ENCODE measurements around the gene RASGEF1B. TPM values are rescaled to one million over a fixed set of nuclear protein-coding genes. Genes with fewer than 3 reads are reported as not detected.

The RASGEF1B gene
- total RNA-seq, 8 experiments from 2014 or later, result 2.1 to 65.9 (median 44.3) TPM

GRCh38 chr4:81436941-81437574 is 34.6 kb downstream of the RASGEF1B start:
- in situ Hi-C loops (cut with MboI; ENCODE audit: low pct_unique_long_range_greater_than_20kb in 2 of 9, low sequenced_read_pairs in 9 of 9, unreplicated experiment in 9 of 9), result no loop called here
- Histone ChIP-seq H3K4me1 (replicated peaks in 1 of 2) (peaks cover 0 to 4% of the 10 kb centered on the region in 2 donors), H3K27ac (no peak overlapping the region), H3K4me3 (no peak overlapping the region)
- ATAC-seq (replicated peaks in 6 of 8), result peak in 2 of 8 experiments; percentile 38 to 83
- 42 to 100% (median 85%) methylated on average over 1 to 2 of the region's 2 CpGs for WGBS, 10 experiments

- Histone ChIP-seq H3K4me3 (no peak overlapping the region), H3K27ac (no peak overlapping the region), H3K4me1 (replicated peaks in 1 of 2) (peaks cover 0 to 4% of the 10 kb centered on the region in 2 donors)
- in situ Hi-C loops (cut with MboI; ENCODE audit: low pct_unique_long_range_greater_than_20kb in 2 of 9, low sequenced_read_pairs in 9 of 9, unreplicated experiment in 9 of 9), result no loop called here
- no peak for ATAC-seq (replicated peaks in 6 of 8)
Observed at GRCh38 chr4:81436096-81436495, 35.6 kb downstream of the RASGEF1B start.

- peak in 1 of 8 experiments; percentile 18 for ATAC-seq (replicated peaks in 6 of 8)
- WGBS, 10 experiments, result 70 to 100% (median 91%) methylated on average over 2 to 4 of the region's 4 CpGs; no CpG with 5 or more reads in 2 of the 10 experiments
- Histone ChIP-seq H3K4me1 (replicated peaks in 1 of 2) (no peaks in the 10 kb centered on the region), H3K27ac (no peak overlapping the region), H3K4me3 (no peak overlapping the region)
- in situ Hi-C loops (cut with MboI; ENCODE audit: low pct_unique_long_range_greater_than_20kb in 2 of 9, low sequenced_read_pairs in 9 of 9, unreplicated experiment in 9 of 9), result no loop called here
Observed at GRCh38 chr4:81432825-81433224, 38.9 kb downstream of the RASGEF1B start.

GRCh38 chr4:81431971-81432370 is 39.7 kb downstream of the RASGEF1B start:
- no peak for ATAC-seq (replicated peaks in 6 of 8)
- H3K27ac ChIP-seq, result no peak overlapping the region
- peaks cover 5 to 7% of the 10 kb centered on the region in 2 donors for H3K4me1 ChIP-seq (replicated peaks in 1 of 2)
- WGBS, 10 experiments, result 71 to 100% (median 87%) methylated on average over 1 of the region's 1 CpG; no CpG with 5 or more reads in 4 of the 10 experiments
- in situ Hi-C loops (cut with MboI; ENCODE audit: low pct_unique_long_range_greater_than_20kb in 2 of 9, low sequenced_read_pairs in 9 of 9, unreplicated experiment in 9 of 9), result no loop called here
- no peak overlapping the region for H3K4me3 ChIP-seq

- 92 to 100% (median 100%) methylated on average over 1 to 7 of the region's 25 CpGs; no CpG with 5 or more reads in 5 of the 10 experiments for WGBS, 10 experiments
- no peak overlapping the region for H3K4me3 ChIP-seq
- peaks cover 8 to 20% of the 10 kb centered on the region in 2 donors for H3K4me1 ChIP-seq (replicated peaks in 1 of 2)
- ATAC-seq (replicated peaks in 6 of 8), result no peak
- in situ Hi-C loops (cut with MboI; ENCODE audit: low pct_unique_long_range_greater_than_20kb in 2 of 9, low sequenced_read_pairs in 9 of 9, unreplicated experiment in 9 of 9), result no loop called here
- H3K27ac ChIP-seq, result no peak overlapping the region
Observed at GRCh38 chr4:81429607-81430006, 42.1 kb downstream of the RASGEF1B start.

- in situ Hi-C loops (cut with MboI; ENCODE audit: low pct_unique_long_range_greater_than_20kb in 2 of 9, low sequenced_read_pairs in 9 of 9, unreplicated experiment in 9 of 9), result no loop called here
- H3K4me1 ChIP-seq (replicated peaks in 1 of 2), result peaks cover 8 to 23% of the 10 kb centered on the region in 2 donors
- no peak overlapping the region for H3K4me3 ChIP-seq
- WGBS, 10 experiments, result 21 to 100% (median 82%) methylated on average over 1 to 6 of the region's 6 CpGs; no CpG with 5 or more reads in 2 of the 10 experiments
- no peak overlapping the region for H3K27ac ChIP-seq
- ATAC-seq (replicated peaks in 6 of 8), result no peak
Observed at GRCh38 chr4:81429031-81429430, 42.7 kb downstream of the RASGEF1B start.

DNA sequence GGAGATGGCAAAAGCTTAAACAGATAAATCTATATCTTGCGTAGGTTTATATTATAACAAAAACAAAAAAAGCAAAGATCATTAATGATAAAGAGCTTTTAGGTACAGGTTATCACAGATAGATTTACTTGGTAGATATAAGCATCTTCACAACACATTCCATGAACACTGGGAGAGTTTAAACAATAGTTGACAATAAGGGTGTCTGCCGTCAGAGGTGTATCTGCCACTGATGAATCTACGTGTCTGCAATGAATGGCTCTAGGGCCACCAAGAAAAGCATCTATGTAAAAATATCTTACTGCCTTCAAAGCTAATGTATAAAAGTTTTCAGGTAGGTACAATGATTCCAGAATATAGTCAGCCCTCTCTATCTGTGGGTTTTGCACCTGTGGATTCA is 43.7 kb downstream of the RASGEF1B start:
- Histone ChIP-seq H3K4me3 (no peak overlapping the region), H3K27ac (no peak overlapping the region), H3K4me1 (replicated peaks in 1 of 2) (peaks cover 8 to 23% of the 10 kb centered on the region in 2 donors)
- 75 to 100% (median 83%) methylated on average over 1 to 3 of the region's 3 CpGs; no CpG with 5 or more reads in 1 of the 10 experiments for WGBS, 10 experiments
- ATAC-seq (replicated peaks in 6 of 8), result no peak
- in situ Hi-C loops (cut with MboI; ENCODE audit: low pct_unique_long_range_greater_than_20kb in 2 of 9, low sequenced_read_pairs in 9 of 9, unreplicated experiment in 9 of 9), result no loop called here

GRCh38 chr4:81427344-81427821 is 44.3 kb downstream of the RASGEF1B start:
- H3K27ac ChIP-seq, result peak overlapping the region in 1 of 2 donors; percentile 28
- peak in 4 of 8 experiments; percentile 26 to 41 (median 28) for ATAC-seq (replicated peaks in 6 of 8)
- in situ Hi-C loops (cut with MboI; ENCODE audit: low pct_unique_long_range_greater_than_20kb in 2 of 9, low sequenced_read_pairs in 9 of 9, unreplicated experiment in 9 of 9), result no loop called here
- H3K4me3 ChIP-seq, result no peak overlapping the region
- H3K4me1 ChIP-seq (replicated peaks in 1 of 2), result peaks cover 8 to 23% of the 10 kb centered on the region in 2 donors
- 0 to 42% (median 9%) methylated on average over 1 to 5 of the region's 6 CpGs; no CpG with 5 or more reads in 1 of the 10 experiments for WGBS, 10 experiments

DNA sequence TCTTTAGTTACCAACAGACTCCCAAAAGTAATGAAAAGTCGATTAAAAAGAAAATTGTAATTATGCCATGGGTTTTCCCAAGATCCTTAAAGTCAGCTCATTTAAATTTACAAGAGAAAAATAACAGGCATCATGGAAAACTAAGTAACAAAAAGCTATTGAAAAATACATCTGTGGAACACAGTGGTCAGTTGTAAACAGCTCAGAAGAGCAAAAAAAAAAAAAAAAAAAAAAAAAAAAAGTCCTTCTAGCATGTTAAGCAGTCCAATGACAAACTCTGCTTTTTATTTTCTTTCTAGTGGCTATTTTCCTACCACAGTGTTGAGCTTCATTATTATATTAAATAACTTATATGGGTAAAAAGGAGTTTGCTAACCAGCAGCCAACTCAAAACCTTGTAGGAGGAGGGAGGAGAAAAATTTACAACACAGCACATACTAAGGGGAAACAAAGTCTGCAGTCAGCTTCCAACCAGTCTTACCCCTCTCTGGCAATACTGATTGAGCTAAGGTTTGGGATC is 44.9 kb downstream of the RASGEF1B start:
- in situ Hi-C loops (cut with MboI; ENCODE audit: low pct_unique_long_range_greater_than_20kb in 2 of 9, low sequenced_read_pairs in 9 of 9, unreplicated experiment in 9 of 9), result no loop called here
- H3K27ac ChIP-seq, result no peak overlapping the region
- H3K4me3 ChIP-seq, result no peak overlapping the region
- no peak for ATAC-seq (replicated peaks in 6 of 8)
- WGBS, 10 experiments, result 0 to 60% (median 38%) methylated on average over 1 of the region's 1 CpG; no CpG with 5 or more reads in 1 of the 10 experiments
- H3K4me1 ChIP-seq (replicated peaks in 1 of 2), result peaks cover 8 to 23% of the 10 kb centered on the region in 2 donors

DNA sequence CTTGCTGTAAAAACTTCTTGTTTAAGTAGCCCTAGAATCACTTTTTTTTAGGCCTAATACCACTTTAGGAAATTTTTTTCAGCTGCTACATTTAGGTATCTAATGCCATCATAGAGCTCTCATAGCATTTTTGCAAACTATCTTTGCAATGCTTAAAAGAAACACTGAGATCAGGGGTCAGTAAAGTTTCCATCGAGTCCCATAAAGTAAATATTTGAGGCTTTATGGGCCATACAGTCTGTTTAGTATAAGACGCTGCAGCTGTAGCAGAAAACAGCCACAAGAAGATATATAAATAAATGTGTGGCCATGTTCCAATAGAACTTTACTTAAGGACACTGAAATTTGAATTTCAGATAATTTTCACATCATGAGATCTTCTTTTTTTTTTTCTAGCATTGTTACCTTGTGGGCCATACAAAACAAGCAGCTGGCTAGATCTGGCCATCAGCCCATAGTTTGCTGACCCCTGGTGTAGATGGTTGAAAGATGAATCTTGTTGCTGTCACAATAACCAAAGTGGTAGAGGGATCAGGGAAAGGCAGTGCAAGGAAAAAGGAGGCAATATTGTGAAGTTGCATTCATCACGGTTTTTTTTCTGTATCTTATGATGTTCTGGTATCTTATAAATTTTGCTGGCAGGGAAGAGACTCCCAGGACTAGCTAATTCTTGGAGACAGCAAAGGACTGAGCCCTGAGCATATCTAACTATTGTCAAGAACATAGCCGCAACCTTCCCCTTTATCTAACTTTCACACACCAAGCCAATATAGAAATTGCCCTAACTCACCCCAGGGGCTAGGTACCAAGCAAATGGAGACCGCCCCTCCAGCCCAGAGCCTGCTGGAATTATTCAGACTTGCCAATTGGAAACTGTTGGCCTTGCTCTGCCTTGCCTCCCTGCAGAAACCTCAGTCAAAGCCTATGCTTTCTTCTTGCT is 46.6 kb downstream of the RASGEF1B start:
- H3K4me1 ChIP-seq (replicated peaks in 1 of 2), result peaks cover 8 to 23% of the 10 kb centered on the region in 2 donors

GRCh38 chr4:81424336-81424735 is 47.4 kb downstream of the RASGEF1B start:
- Histone ChIP-seq H3K27ac (no peak overlapping the region), H3K4me1 (replicated peaks in 1 of 2) (peaks cover 8 to 23% of the 10 kb centered on the region in 2 donors), H3K4me3 (no peak overlapping the region)
- in situ Hi-C loops (cut with MboI; ENCODE audit: low pct_unique_long_range_greater_than_20kb in 2 of 9, low sequenced_read_pairs in 9 of 9, unreplicated experiment in 9 of 9), result loop anchor here in 3 of 9 experiments (25.0 kb wide), 2 partner anchors 788 to 838 kb away; no protein-coding TSS in a partner anchor
- ATAC-seq (replicated peaks in 6 of 8), result no peak
- 50 to 80% (median 64%) methylated on average over 1 to 6 of the region's 6 CpGs; no CpG with 5 or more reads in 1 of the 10 experiments for WGBS, 10 experiments

More for the DNA sequence above, 46.6 kb downstream of the RASGEF1B start:
- 0 to 98% (median 88%) methylated on average over 1 to 5 of the region's 5 CpGs; no CpG with 5 or more reads in 1 of the 10 experiments for WGBS, 10 experiments
- in situ Hi-C loops (cut with MboI; ENCODE audit: low pct_unique_long_range_greater_than_20kb in 2 of 9, low sequenced_read_pairs in 9 of 9, unreplicated experiment in 9 of 9), result loop anchor here in 3 of 9 experiments (25.0 kb wide), 2 partner anchors 787 to 837 kb away; no protein-coding TSS in a partner anchor
- Histone ChIP-seq H3K4me3 (no peak overlapping the region), H3K27ac (no peak overlapping the region)
- peak in 1 of 8 experiments; percentile 17 for ATAC-seq (replicated peaks in 6 of 8)

GRCh38 chr4:81422595-81422994 is 49.1 kb downstream of the RASGEF1B start:
- Histone ChIP-seq H3K4me1 (replicated peaks in 1 of 2) (peaks cover 7 to 23% of the 10 kb centered on the region in 2 donors), H3K27ac (no peak overlapping the region), H3K4me3 (no peak overlapping the region)
- no peak for ATAC-seq (replicated peaks in 6 of 8)
- WGBS, 10 experiments, result 33 to 100% (median 77%) methylated on average over 1 of the region's 1 CpG; no CpG with 5 or more reads in 2 of the 10 experiments
- in situ Hi-C loops (cut with MboI; ENCODE audit: low pct_unique_long_range_greater_than_20kb in 2 of 9, low sequenced_read_pairs in 9 of 9, unreplicated experiment in 9 of 9), result loop anchor here in 3 of 9 experiments (25.0 kb wide), 2 partner anchors 790 to 840 kb away; no protein-coding TSS in a partner anchor
